ENCODE data around the gene TRAPPC14. TPM values are rescaled to one million over a fixed set of nuclear protein-coding genes. Genes with fewer than 3 reads are reported as not detected.

The TRAPPC14 gene
- total and polyA plus RNA-seq, 9 of the 15 experiments (the other 6 are each of a cell fraction or from before 2014, with no cell fraction given), result 0.42 to 45.9 (median 18.2) TPM

DNA sequence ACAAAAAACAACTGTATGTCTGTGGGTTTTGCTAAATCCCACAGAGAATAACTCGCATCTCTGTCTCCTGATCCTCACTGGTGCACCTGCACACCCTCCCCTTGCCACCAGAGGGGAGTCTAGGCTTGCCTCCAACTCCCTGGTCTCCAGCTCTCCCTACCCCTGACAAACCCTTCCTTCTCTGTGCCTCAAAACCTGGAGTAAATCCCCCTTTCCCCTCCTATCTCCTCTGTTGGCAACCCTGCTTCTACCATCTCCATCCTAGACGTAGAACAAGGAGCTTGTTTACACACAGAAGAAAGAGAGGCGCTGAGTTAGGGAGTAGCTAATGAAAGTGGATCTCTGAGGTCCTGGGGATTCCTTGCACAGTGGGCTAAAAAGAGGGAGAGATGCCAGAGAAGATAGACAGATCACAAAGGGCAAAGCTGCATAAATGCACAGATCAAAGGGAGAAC, 25.8 kb downstream of the TRAPPC14 start (continued):
- TF ChIP-seq KLF6 (CRISPR knock-in tag; IDR thresholded peaks at IDR 0.05; ENCODE audit: borderline replicate concordance), result no peak
- no peak for TF ChIP-seq MIER1 (IDR thresholded peaks at IDR 0.05; ENCODE audit: low read depth)
- no peak for TF ChIP-seq RBM14 (IDR thresholded peaks at IDR 0.05; ENCODE audit: borderline replicate concordance, insufficient read depth, low read depth, low read length)
- TF ChIP-seq, protein P1, sequence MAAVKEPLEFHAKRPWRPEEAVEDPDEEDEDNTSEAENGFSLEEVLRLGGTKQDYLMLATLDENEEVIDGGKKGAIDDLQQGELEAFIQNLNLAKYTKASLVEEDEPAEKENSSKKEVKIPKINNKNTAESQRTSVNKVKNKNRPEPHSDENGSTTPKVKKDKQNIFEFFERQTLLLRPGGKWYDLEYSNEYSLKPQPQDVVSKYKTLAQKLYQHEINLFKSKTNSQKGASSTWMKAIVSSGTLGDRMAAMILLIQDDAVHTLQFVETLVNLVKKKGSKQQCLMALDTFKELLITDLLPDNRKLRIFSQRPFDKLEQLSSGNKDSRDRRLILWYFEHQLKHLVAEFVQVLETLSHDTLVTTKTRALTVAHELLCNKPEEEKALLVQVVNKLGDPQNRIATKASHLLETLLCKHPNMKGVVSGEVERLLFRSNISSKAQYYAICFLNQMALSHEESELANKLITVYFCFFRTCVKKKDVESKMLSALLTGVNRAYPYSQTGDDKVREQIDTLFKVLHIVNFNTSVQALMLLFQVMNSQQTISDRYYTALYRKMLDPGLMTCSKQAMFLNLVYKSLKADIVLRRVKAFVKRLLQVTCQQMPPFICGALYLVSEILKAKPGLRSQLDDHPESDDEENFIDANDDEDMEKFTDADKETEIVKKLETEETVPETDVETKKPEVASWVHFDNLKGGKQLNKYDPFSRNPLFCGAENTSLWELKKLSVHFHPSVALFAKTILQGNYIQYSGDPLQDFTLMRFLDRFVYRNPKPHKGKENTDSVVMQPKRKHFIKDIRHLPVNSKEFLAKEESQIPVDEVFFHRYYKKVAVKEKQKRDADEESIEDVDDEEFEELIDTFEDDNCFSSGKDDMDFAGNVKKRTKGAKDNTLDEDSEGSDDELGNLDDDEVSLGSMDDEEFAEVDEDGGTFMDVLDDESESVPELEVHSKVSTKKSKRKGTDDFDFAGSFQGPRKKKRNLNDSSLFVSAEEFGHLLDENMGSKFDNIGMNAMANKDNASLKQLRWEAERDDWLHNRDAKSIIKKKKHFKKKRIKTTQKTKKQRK (IDR thresholded peaks at IDR 0.05; ENCODE audit: borderline replicate concordance, low read depth, low read length), result no peak
- TF ChIP-seq ZKSCAN3 (CRISPR knock-in tag; IDR thresholded peaks at IDR 0.05), result no peak
- TF ChIP-seq FOXK1 (CRISPR knock-in tag; IDR thresholded peaks at IDR 0.05; ENCODE audit: borderline replicate concordance), result no peak
- TF ChIP-seq, protein P2, sequence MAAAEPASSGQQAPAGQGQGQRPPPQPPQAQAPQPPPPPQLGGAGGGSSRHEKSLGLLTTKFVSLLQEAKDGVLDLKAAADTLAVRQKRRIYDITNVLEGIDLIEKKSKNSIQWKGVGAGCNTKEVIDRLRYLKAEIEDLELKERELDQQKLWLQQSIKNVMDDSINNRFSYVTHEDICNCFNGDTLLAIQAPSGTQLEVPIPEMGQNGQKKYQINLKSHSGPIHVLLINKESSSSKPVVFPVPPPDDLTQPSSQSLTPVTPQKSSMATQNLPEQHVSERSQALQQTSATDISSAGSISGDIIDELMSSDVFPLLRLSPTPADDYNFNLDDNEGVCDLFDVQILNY (CRISPR knock-in tag; IDR thresholded peaks at IDR 0.05), result no peak
- TF ChIP-seq ZNF444 (CRISPR knock-in tag; IDR thresholded peaks at IDR 0.05), result no peak
- TF ChIP-seq, protein P3, sequence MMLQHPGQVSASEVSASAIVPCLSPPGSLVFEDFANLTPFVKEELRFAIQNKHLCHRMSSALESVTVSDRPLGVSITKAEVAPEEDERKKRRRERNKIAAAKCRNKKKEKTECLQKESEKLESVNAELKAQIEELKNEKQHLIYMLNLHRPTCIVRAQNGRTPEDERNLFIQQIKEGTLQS (IDR thresholded peaks at IDR 0.05), result no peak
- TF ChIP-seq, protein P3 (CRISPR knock-in tag; conservative IDR thresholded peaks at IDR 0.05), result no peak
- 0 out of 2 replicates have a peak, but pooled peaks have one; percentile 50 for TF ChIP-seq ZNF764 (CRISPR knock-in tag; IDR thresholded peaks at IDR 0.05; ENCODE audit: low read depth)
- TF ChIP-seq ZNF431 (CRISPR knock-in tag; IDR thresholded peaks at IDR 0.05), result no peak
- no peak for TF ChIP-seq RBM34 (IDR thresholded peaks at IDR 0.05; ENCODE audit: borderline replicate concordance, insufficient read depth, low read length)
- no peak for TF ChIP-seq CCNT2 (IDR thresholded peaks at IDR 0.05; ENCODE audit: borderline replicate concordance, extremely low read depth, insufficient read length, low read depth, low read length)
- TF ChIP-seq THRAP3 (IDR thresholded peaks at IDR 0.05; ENCODE audit: borderline replicate concordance), result no peak; the same call in 1 of the 2 replicates
- TF ChIP-seq ARID2 (IDR thresholded peaks at IDR 0.05), result peak; percentile 100
- no peak for TF ChIP-seq SAFB (IDR thresholded peaks at IDR 0.05; ENCODE audit: borderline replicate concordance, low read depth, low read length)
- TF ChIP-seq, protein P4, sequence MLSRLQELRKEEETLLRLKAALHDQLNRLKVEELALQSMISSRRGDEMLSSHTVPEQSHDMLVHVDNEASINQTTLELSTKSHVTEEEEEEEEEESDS (CRISPR knock-in tag; IDR thresholded peaks at IDR 0.05), result no peak
- TF ChIP-seq, protein P5, sequence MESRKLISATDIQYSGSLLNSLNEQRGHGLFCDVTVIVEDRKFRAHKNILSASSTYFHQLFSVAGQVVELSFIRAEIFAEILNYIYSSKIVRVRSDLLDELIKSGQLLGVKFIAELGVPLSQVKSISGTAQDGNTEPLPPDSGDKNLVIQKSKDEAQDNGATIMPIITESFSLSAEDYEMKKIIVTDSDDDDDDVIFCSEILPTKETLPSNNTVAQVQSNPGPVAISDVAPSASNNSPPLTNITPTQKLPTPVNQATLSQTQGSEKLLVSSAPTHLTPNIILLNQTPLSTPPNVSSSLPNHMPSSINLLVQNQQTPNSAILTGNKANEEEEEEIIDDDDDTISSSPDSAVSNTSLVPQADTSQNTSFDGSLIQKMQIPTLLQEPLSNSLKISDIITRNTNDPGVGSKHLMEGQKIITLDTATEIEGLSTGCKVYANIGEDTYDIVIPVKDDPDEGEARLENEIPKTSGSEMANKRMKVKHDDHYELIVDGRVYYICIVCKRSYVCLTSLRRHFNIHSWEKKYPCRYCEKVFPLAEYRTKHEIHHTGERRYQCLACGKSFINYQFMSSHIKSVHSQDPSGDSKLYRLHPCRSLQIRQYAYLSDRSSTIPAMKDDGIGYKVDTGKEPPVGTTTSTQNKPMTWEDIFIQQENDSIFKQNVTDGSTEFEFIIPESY (CRISPR knock-in tag; IDR thresholded peaks at IDR 0.05), result no peak
- TF ChIP-seq KLF13 (tag; IDR thresholded peaks at IDR 0.05; ENCODE audit: borderline replicate concordance, low read depth), result no peak
- no peak for TF ChIP-seq ZC3H11A (IDR thresholded peaks at IDR 0.05; ENCODE audit: low read depth, low read length)
- no peak for TF ChIP-seq ZBTB8A (IDR thresholded peaks at IDR 0.05; ENCODE audit: partially characterized antibody)
